DND-41 (cell line): Measurements from ENCODE around the gene SLC52A1.

Source experiments
- EZH2 ChIP-seq: IDR thresholded peaks from 3 replicates; pipeline ENCODE4 v1.6.1; 2012; ENCODE audit warnings: borderline replicate concordance, low read depth, mild to moderate bottlenecking, moderate library complexity, low read length, inconsistent platforms; ENCODE audit not compliant: severe bottlenecking
- TF ChIP-seq, protein P1 (sequence below): IDR thresholded peaks from 2 replicates; pipeline ENCODE4 v1.5.1; 2012; ENCODE audit warnings: borderline replicate concordance, low read length, moderate library complexity, mild to moderate bottlenecking; ENCODE audit not compliant: poor library complexity, severe bottlenecking; ENCODE audit errors: extremely low read depth

GRCh38 chr17:5000237-5000639 is 35.0 kb downstream of the SLC52A1 start:
- TF ChIP-seq, protein P1, sequence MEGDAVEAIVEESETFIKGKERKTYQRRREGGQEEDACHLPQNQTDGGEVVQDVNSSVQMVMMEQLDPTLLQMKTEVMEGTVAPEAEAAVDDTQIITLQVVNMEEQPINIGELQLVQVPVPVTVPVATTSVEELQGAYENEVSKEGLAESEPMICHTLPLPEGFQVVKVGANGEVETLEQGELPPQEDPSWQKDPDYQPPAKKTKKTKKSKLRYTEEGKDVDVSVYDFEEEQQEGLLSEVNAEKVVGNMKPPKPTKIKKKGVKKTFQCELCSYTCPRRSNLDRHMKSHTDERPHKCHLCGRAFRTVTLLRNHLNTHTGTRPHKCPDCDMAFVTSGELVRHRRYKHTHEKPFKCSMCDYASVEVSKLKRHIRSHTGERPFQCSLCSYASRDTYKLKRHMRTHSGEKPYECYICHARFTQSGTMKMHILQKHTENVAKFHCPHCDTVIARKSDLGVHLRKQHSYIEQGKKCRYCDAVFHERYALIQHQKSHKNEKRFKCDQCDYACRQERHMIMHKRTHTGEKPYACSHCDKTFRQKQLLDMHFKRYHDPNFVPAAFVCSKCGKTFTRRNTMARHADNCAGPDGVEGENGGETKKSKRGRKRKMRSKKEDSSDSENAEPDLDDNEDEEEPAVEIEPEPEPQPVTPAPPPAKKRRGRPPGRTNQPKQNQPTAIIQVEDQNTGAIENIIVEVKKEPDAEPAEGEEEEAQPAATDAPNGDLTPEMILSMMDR: no peak
- TF ChIP-seq EZH2: no peak
